Endothelial cell of umbilical vein (primary cell): ENCODE data around the gene CMSS1. TPM values are rescaled to one million over a fixed set of nuclear protein-coding genes. Genes with fewer than 3 reads are reported as not detected.

Experiments used
- BruUV-seq: library from RNA; stranded (reverse); fragments of 400-500 nt; replicated peaks from 2 replicates; lab custom pipeline; 2021; lab: Mats Ljungman, UMichigan
- CTCF ChIA-PET: fragments of 300-600, 350-600 bp; sonication (Branson Sonifier 250); formaldehyde crosslinking; loops from one replicate; lab custom pipeline; 2021; ENCODE audit warnings: antibody characterized with exemption, inconsistent platforms; lab: Charles Lee
- POLR2A ChIA-PET: fragments of 300-600, 350-600 bp; sonication (Branson Sonifier 250); formaldehyde crosslinking; loops from one replicate; lab custom pipeline; 2021; ENCODE audit warnings: antibody characterized with exemption, inconsistent platforms; lab: Charles Lee
- DNase-seq: peaks from one replicate; pipeline ENCODE4 v3.0.0-alpha.2; 2011; ENCODE audit warnings: low read depth, low spot score
- FAIRE-seq: peaks from 2 replicates; lab custom pipeline; 2011; peaks lifted over from hg19 to GRCh38; lab: Jason Lieb, UNC
- H2AFZ ChIP-seq: 2 replicates; pipeline ENCODE4 v1.6.0; 2012; ENCODE audit warnings: low read depth, low read length, control low read depth, inconsistent platforms
- H3K27ac ChIP-seq: 2 replicates; pipeline ENCODE4 v1.5.1; 2011; ENCODE audit warnings: low read depth, mild to moderate bottlenecking, control low read depth, low read length, moderate library complexity; ENCODE audit not compliant: insufficient read depth
- H3K27me3 ChIP-seq, 2 experiments: 2 replicates each; pipeline versions ENCODE4 v1.6.0 to v1.6.1; 2011; ENCODE audit warnings: low read length in 2 of 2, mixed read lengths in 1 of 2; ENCODE audit not compliant: control insufficient read depth in 2 of 2, insufficient read depth in 2 of 2
- H3K36me3 ChIP-seq, 2 experiments: 2 replicates in 1 of 2; 3 replicates in 1 of 2; pipeline ENCODE4 v1.5.1; 2011; ENCODE audit warnings: low read length in 2 of 2, mild to moderate bottlenecking in 1 of 2, moderate library complexity in 1 of 2; ENCODE audit not compliant: control insufficient read depth in 2 of 2, insufficient read depth in 2 of 2; ENCODE audit errors: extremely low read depth in 1 of 2
- H3K4me1 ChIP-seq: 3 replicates; pipeline ENCODE4 v1.5.1; 2011; ENCODE audit warnings: mild to moderate bottlenecking, low read length; ENCODE audit not compliant: control insufficient read depth, insufficient read depth; ENCODE audit errors: extremely low read depth
- H3K4me2 ChIP-seq: 2 replicates; pipeline ENCODE4 v1.6.1; 2011; ENCODE audit warnings: low read length, control low read depth, mixed read lengths; ENCODE audit not compliant: insufficient read depth
- H3K4me3 ChIP-seq, 3 experiments: fragments of 200-600 bp in 1 of 3; sonication (generic), shearing (Covaris generic) in 1 of 3; replicated peaks in 1 of 3; 2 replicates each; pipeline ENCODE4 v1.5.1; 2011 to 2016; ENCODE audit warnings: control low read depth in 3 of 3, low read length in 3 of 3, mild to moderate bottlenecking in 2 of 3, inconsistent platforms in 1 of 3, low read depth in 1 of 3, moderate library complexity in 1 of 3; ENCODE audit not compliant: insufficient read depth in 1 of 3
- H3K79me2 ChIP-seq: 2 replicates; pipeline ENCODE4 v1.6.0; 2012; ENCODE audit warnings: low read length, inconsistent platforms; ENCODE audit not compliant: control insufficient read depth, insufficient read depth
- H3K9ac ChIP-seq: replicated peaks from 2 replicates; pipeline ENCODE3; 2011; ENCODE audit warnings: low read length, control low read depth; ENCODE audit not compliant: insufficient read depth; ENCODE audit errors: extremely low read depth
- H3K9me1 ChIP-seq: replicated peaks from 3 replicates; pipeline ENCODE4 v1.6.0; 2011; ENCODE audit warnings: mild to moderate bottlenecking, low read length; ENCODE audit not compliant: control insufficient read depth, insufficient read depth; ENCODE audit errors: extremely low read depth
- H3K9me3 ChIP-seq: replicated peaks from 2 replicates; pipeline ENCODE4 v1.5.1; 2012; ENCODE audit warnings: low read length, inconsistent platforms; ENCODE audit not compliant: control insufficient read depth, insufficient read depth
- H4K20me1 ChIP-seq: replicated peaks from 2 replicates; pipeline ENCODE3; 2011; ENCODE audit warnings: mild to moderate bottlenecking, low read length; ENCODE audit not compliant: control insufficient read depth, insufficient read depth; ENCODE audit errors: extremely low read depth
- CTCF ChIP-seq, 2 donors: IDR thresholded peaks; 1 replicate in 1 of 2; 2 replicates in 1 of 2; pipeline ENCODE4 v1.5.1; 2011; ENCODE audit warnings: low read length in 2 of 2, mild to moderate bottlenecking in 2 of 2, moderate library complexity in 2 of 2, control low read depth in 1 of 2, inconsistent platforms in 1 of 2, low read depth in 1 of 2; ENCODE audit not compliant: insufficient read depth in 1 of 2; ENCODE audit errors: extremely low read depth in 1 of 2
- EZH2 ChIP-seq: IDR thresholded peaks from 2 replicates; pipeline ENCODE4 v1.6.1; 2012; ENCODE audit warnings: borderline replicate concordance, low read depth, mild to moderate bottlenecking, moderate library complexity, low read length, inconsistent platforms; ENCODE audit not compliant: severe bottlenecking
- FOS ChIP-seq: IDR thresholded peaks from 2 replicates; pipeline ENCODE4 v1.6.1; 2011; ENCODE audit warnings: mild to moderate bottlenecking, low read length, moderate library complexity, borderline replicate concordance; ENCODE audit not compliant: insufficient read depth
- GATA2 ChIP-seq: IDR thresholded peaks from 2 replicates; pipeline ENCODE4 v1.7.0; 2011; ENCODE audit warnings: low read depth, mild to moderate bottlenecking, moderate library complexity, mixed read lengths, low read length; ENCODE audit not compliant: insufficient read length, insufficient read depth
- JUN ChIP-seq: IDR thresholded peaks from 2 replicates; pipeline ENCODE4 v1.6.1; 2011; ENCODE audit warnings: borderline replicate concordance, low read depth; ENCODE audit not compliant: insufficient read length, insufficient read depth
- MYC ChIP-seq: IDR thresholded peaks from one replicate; pipeline ENCODE4 v1.6.1; 2011; ENCODE audit warnings: mild to moderate bottlenecking, low read depth, low read length
- POLR2A ChIP-seq: IDR thresholded peaks from 2 replicates; pipeline ENCODE4 v1.6.1; 2012; ENCODE audit warnings: low read depth, mild to moderate bottlenecking, control low read depth, low read length
- dilution Hi-C: fragments of 300-500 bp; cut with MboI; formaldehyde crosslinking; loops from one replicate; pipeline ENCODE4 v1.15.0; 2019; ENCODE audit warnings: low sequenced_read_pairs; ENCODE audit not compliant: extremely low pct_ligation_motif_present
- intact Hi-C: fragments of 100-400 bp; cut with micrococcal nuclease; formaldehyde crosslinking; loops from one replicate; pipeline ENCODE4 v1.10.0; 2022
- polyA plus RNA-seq, 4 experiments: library from polyadenylated mRNA; depleted of rRNA in 3 of 4; stranded (reverse) in 3 of 4; unstranded in 1 of 4; fragments of >200 nt; gene quantifications; 2 replicates each; pipeline versions ENCODE4 v1.2.1 to v1.2.3, GENCODE V29; 2011 to 2012; ENCODE audit warnings: missing spikeins in 1 of 4
- total RNA-seq: library from RNA; stranded (reverse); gene quantifications from 2 replicates; pipeline ENCODE4 v1.2.3, GENCODE V29; 2021

Gene CMSS1
- total and polyA plus RNA-seq, 2 donors (not counting 3 experiments of a cell fraction or from before 2014, with no cell fraction given), result 9.7 to 60.6 TPM

- ChIA-PET POLR2A (no interaction called here), CTCF (interaction anchor here (1.4 to 3.7 kb wide), 3 partner anchors 10 to 212 kb away, joined by 4 to 22 read pairs (median 4); no protein-coding TSS in a partner anchor)
- no peaks in the 10 kb centered on the region for H4K20me1 ChIP-seq
- H3K4me2 ChIP-seq, result no peak overlapping the region
- no peak overlapping the region for H3K27ac ChIP-seq
- intact Hi-C loops, result no loop called here
- peaks cover 2 to 8% of the 10 kb centered on the region in 2 experiments for H3K36me3 ChIP-seq
- dilution Hi-C loops, result no loop called here
- DNase-seq (no peak), FAIRE-seq (no peak)
- H3K27me3 ChIP-seq, result no peaks in the 10 kb centered on the region
- no peaks in the 10 kb centered on the region for H3K9me1 ChIP-seq
- H3K9me3 ChIP-seq, result no peaks in the 10 kb centered on the region
- peaks cover 49% of the 10 kb centered on the region for H3K79me2 ChIP-seq
- TF ChIP-seq MYC (no peak), CTCF (IDR thresholded peaks at IDR 0.05; ENCODE audit: extremely low read depth in 1 of 2, insufficient read depth in 1 of 2, low read depth in 1 of 2, low read length in 2 of 2) (no peak), JUN (no peak), FOS (no peak), POLR2A (no peak), EZH2 (no peak), GATA2 (no peak)
- H3K9ac ChIP-seq, result no peak overlapping the region
- BruUV-seq, result no TSS peak
- H3K4me3 ChIP-seq, result no peak overlapping the region
- no peak overlapping the region for H2AFZ ChIP-seq
- H3K4me1 ChIP-seq, result peaks cover 7% of the 10 kb centered on the region
Measured at GRCh38 chr3:99856437-99857220, 39.0 kb downstream of the CMSS1 start.
